Mesenchymal stem cell (in vitro differentiated cells and primary cell): ENCODE results near the gene CHML.

Experiments
- DNase-seq: peaks from one replicate; pipeline ENCODE4 v3.0.0-alpha.2; 2013
- H2AFZ ChIP-seq: one replicate; pipeline ENCODE4 v1.6.1; 2013; ENCODE audit warnings: low read depth, mild to moderate bottlenecking, control low read depth, inconsistent platforms, low read length, moderate library complexity
- H2AK5ac ChIP-seq: 2 replicates; pipeline ENCODE4 v1.6.1; 2013; ENCODE audit warnings: low read length, moderate library complexity, mild to moderate bottlenecking, inconsistent platforms; ENCODE audit not compliant: severe bottlenecking
- H2BK120ac ChIP-seq: one replicate; pipeline ENCODE4 v1.6.1; 2013; ENCODE audit warnings: low read depth, mild to moderate bottlenecking, inconsistent platforms, low read length, moderate library complexity
- H2BK12ac ChIP-seq, 2 experiments: one replicate each; pipeline ENCODE4 v1.6.1; 2013; ENCODE audit warnings: inconsistent platforms in 2 of 2, low read length in 2 of 2, mild to moderate bottlenecking in 2 of 2, moderate library complexity in 2 of 2, control low read depth in 1 of 2
- H2BK15ac ChIP-seq: one replicate; pipeline ENCODE4 v1.6.1; 2013; ENCODE audit warnings: mild to moderate bottlenecking, low read depth, inconsistent platforms; ENCODE audit not compliant: poor library complexity, severe bottlenecking
- H2BK5ac ChIP-seq: 2 replicates; pipeline ENCODE4 v1.6.1; 2013; ENCODE audit warnings: low read depth, mild to moderate bottlenecking, low read length, control low read depth, inconsistent platforms; ENCODE audit not compliant: poor library complexity, severe bottlenecking
- H3K14ac ChIP-seq, 2 experiments: one replicate each; pipeline ENCODE4 v1.6.1; 2013; ENCODE audit warnings: inconsistent platforms in 2 of 2, low read length in 2 of 2, control low read depth in 1 of 2, mild to moderate bottlenecking in 1 of 2, moderate library complexity in 1 of 2
- H3K18ac ChIP-seq, 2 experiments: one replicate each; pipeline ENCODE4 v1.6.1; 2013; ENCODE audit warnings: inconsistent platforms in 2 of 2, low read length in 2 of 2, control low read depth in 1 of 2, low read depth in 1 of 2, mild to moderate bottlenecking in 1 of 2
- H3K23ac ChIP-seq, 2 experiments: one replicate each; pipeline ENCODE4 v1.6.1; 2013; ENCODE audit warnings: inconsistent platforms in 2 of 2, low read length in 2 of 2, mild to moderate bottlenecking in 2 of 2, moderate library complexity in 2 of 2, control low read depth in 1 of 2
- H3K27ac ChIP-seq: 2 replicates; pipeline ENCODE4 v1.5.1; 2013; ENCODE audit warnings: mild to moderate bottlenecking, moderate library complexity, low read length, control low read depth, inconsistent platforms; ENCODE audit not compliant: poor library complexity, severe bottlenecking
- H3K27me3 ChIP-seq, 2 experiments: 2 replicates each; pipeline versions ENCODE4 v1.6.1 to v1.7.0; 2013; ENCODE audit warnings: low read length in 2 of 2, mild to moderate bottlenecking in 2 of 2, moderate library complexity in 2 of 2, control low read depth in 1 of 2, inconsistent platforms in 1 of 2; ENCODE audit not compliant: control insufficient read depth in 1 of 2, insufficient read depth in 1 of 2
- H3K36me3 ChIP-seq, 2 experiments: 2 replicates each; pipeline versions ENCODE4 v1.6.1 to v1.7.0; 2013; ENCODE audit warnings: low read length in 2 of 2, control low read depth in 1 of 2, inconsistent platforms in 1 of 2, low read depth in 1 of 2, mild to moderate bottlenecking in 1 of 2; ENCODE audit not compliant: insufficient read depth in 2 of 2, control insufficient read depth in 1 of 2
- H3K4ac ChIP-seq, 2 experiments: one replicate each; pipeline ENCODE4 v1.6.1; 2013; ENCODE audit warnings: inconsistent platforms in 2 of 2, low read length in 2 of 2, mild to moderate bottlenecking in 2 of 2, moderate library complexity in 2 of 2, control low read depth in 1 of 2, low read depth in 1 of 2
- H3K4me1 ChIP-seq: 2 replicates; pipeline ENCODE4 v1.6.1; 2013; ENCODE audit warnings: low read depth, low read length, control low read depth; ENCODE audit not compliant: control insufficient read depth, insufficient read depth
- H3K4me2 ChIP-seq: 2 replicates; pipeline ENCODE4 v1.6.1; 2013; ENCODE audit warnings: low read length, mild to moderate bottlenecking, inconsistent platforms; ENCODE audit not compliant: poor library complexity, severe bottlenecking
- H3K4me3 ChIP-seq, 2 experiments: 2 replicates each; pipeline versions ENCODE4 v1.5.1 to v1.7.0; 2013; ENCODE audit warnings: low read length in 2 of 2, mild to moderate bottlenecking in 2 of 2, control low read depth in 1 of 2, low read depth in 1 of 2; ENCODE audit not compliant: insufficient read depth in 1 of 2
- H3K79me1 ChIP-seq: replicated peaks from 2 replicates; pipeline ENCODE4 v1.6.1; 2013; ENCODE audit warnings: mild to moderate bottlenecking, control low read depth, low read length, inconsistent platforms; ENCODE audit not compliant: poor library complexity, severe bottlenecking
- H3K9ac ChIP-seq: 2 replicates; pipeline ENCODE4 v1.7.0; 2013; ENCODE audit warnings: mild to moderate bottlenecking, low read length, moderate library complexity
- H3K9me3 ChIP-seq: 2 replicates; pipeline ENCODE4 v1.7.0; 2013; ENCODE audit warnings: mild to moderate bottlenecking, low read length; ENCODE audit not compliant: control insufficient read depth
- H4K8ac ChIP-seq: one replicate; pipeline ENCODE4 v1.6.1; 2013; ENCODE audit warnings: inconsistent platforms, mild to moderate bottlenecking, low read length, moderate library complexity
- H4K91ac ChIP-seq: one replicate; pipeline ENCODE4 v1.6.1; 2013; ENCODE audit warnings: mild to moderate bottlenecking, low read length, inconsistent platforms
- WGBS: methylation state at CpG from one replicate; pipeline ENCODE4 v1.1.7; 2013; ENCODE audit warnings: mixed read lengths; 5-methylcytosine and 5-hydroxymethylcytosine counted together

CHML gene

DNA sequence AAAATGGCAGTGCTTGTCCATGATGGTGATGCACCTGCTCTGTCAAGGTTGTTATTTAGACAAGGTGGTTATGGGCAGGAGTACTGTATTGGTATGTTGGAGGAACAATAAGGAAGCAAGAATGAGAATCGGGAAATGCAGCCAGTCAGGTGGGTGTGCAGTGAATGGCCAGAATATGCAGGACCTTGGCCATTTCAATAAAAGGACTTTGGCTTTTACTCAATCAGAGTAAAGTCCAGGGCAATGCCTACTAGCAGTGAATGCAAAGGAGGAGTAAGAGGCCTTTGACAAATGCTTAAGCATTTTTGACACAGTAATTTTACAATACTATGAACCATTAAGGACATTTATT lies 2.4 kb upstream of the CHML start:
- H2BK5ac ChIP-seq = no peak overlapping the region

DNA sequence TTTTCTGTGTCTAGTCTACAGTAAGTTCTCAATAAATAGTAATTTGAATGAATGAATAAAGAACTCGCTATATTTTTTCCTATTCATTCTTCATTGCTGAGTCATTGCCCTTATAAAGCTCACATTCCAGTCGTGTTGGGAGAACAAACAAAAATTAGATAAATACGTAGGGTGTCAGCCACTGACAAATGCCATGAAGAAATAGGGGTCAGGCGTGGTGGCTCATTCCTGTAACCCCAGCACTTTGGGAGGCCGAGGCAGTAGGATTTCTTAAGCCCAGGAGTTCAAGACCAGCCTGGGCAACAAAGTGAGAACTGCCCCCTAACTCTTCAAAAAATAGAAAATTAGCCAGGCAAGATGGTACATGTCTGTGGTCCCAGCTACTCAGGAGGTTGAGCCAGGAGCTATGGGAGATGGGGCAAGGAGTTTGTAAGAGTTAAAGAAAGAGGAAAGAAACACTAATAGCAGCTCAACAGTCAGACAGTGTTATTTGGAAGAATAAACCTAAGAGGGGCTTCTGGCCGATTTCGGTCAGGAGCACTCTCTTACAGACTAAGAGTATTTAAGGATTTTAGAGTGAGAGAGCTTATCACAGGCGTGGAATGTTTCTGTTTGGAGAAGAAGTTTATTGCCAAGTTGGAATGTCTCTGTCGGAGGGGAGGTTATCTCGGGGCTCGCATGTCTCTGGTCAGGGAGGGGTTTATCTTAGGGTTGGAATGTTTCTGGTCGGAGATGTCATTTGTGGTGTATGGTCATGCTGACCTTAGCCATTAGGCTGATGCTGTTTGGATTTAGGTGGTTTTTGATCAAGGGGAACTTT lies 1.8 kb upstream of the CHML start:
- Histone ChIP-seq H2BK12ac (no peak overlapping the region), H2BK15ac (no peak overlapping the region)
- 43% methylated on average over 11 of the region's 12 CpGs for WGBS

More for the DNA sequence above, 2.4 kb upstream of the CHML start:
- Histone ChIP-seq H3K4me2 (no peak overlapping the region), H2BK120ac (no peak overlapping the region), H3K27me3 (no peaks in the 10 kb centered on the region), H4K8ac (no peak overlapping the region), H3K23ac (no peak overlapping the region), H2AK5ac (no peak overlapping the region), H4K91ac (no peak overlapping the region), H3K18ac (no peak overlapping the region), H3K14ac (no peak overlapping the region), H3K27ac (no peak overlapping the region), H3K4me1 (peaks cover 2% of the 10 kb centered on the region), H2BK15ac (no peak overlapping the region), H2BK12ac (no peak overlapping the region), H3K4ac (no peak overlapping the region), H2AFZ (no peak overlapping the region), H3K9me3 (no peaks in the 10 kb centered on the region), H3K9ac (no peak overlapping the region), H3K36me3 (no peaks in the 10 kb centered on the region), H3K4me3 (no peak overlapping the region), H3K79me1 (no peaks in the 10 kb centered on the region)
- no peak for DNase-seq
- WGBS = 95% methylated on average over 1 of the region's 1 CpG

DNA sequence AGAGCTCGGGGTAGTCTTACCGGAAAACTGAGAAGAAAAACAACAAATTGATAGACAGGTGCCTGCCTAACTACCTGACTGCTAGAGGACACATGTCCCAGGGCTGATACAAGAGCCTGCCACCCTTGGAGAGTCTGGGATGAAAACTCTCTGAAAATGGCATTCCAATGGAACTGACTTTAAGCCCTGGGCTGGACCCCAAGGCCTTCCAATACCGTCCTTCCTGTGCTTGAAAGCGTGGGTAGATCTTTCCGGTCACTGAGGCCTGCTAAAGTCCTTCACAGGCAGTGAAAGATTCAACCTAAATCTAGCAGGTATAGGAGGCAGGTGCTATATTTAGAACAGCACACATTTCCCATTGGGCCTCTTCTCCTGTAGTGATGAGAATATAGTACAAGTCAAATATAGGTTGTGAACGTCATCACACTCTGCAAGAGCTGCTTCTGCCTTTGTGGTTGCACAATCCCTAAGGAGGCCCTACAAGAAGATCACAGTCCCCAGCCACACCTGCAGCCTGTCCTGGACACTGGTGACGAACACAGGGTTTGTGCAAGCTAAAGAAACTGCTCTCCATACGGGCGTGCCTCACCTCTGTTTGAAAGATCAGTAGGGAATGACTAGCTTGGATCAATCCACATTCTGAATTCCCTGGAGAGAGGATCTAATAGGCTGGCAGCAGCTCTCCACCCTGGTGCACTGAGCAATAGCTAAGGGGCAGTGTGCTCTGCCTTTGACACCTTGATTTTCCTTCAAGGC lies 876 bp upstream of the CHML start:
- Histone ChIP-seq H4K91ac (no peak overlapping the region), H3K4me2 (no peak overlapping the region), H2BK15ac (no peak overlapping the region), H4K8ac (peak overlapping the region; percentile 19), H3K14ac (no peak overlapping the region), H2BK120ac (no peak overlapping the region), H2AK5ac (peak overlapping the region; percentile 44), H3K9me3 (no peaks in the 10 kb centered on the region), H3K27me3 (no peaks in the 10 kb centered on the region), H3K4me3 (peak overlapping the region in 1 of 2 experiments; percentile 78), H2BK12ac (peak overlapping the region in 1 of 2 experiments; percentile 57), H2AFZ (no peak overlapping the region), H3K27ac (peak overlapping the region; percentile 49), H2BK5ac (no peak overlapping the region), H3K4ac (no peak overlapping the region), H3K23ac (no peak overlapping the region), H3K4me1 (peaks cover 3% of the 10 kb centered on the region), H3K9ac (peak overlapping the region; percentile 55), H3K18ac (no peak overlapping the region), H3K36me3 (no peaks in the 10 kb centered on the region), H3K79me1 (no peaks in the 10 kb centered on the region)
- peak; percentile 58 for DNase-seq
- 99% methylated on average over 9 of the region's 9 CpGs for WGBS

More for the DNA sequence above, 1.8 kb upstream of the CHML start:
- no peaks in the 10 kb centered on the region for H3K9me3 ChIP-seq
- no peak overlapping the region for H2BK120ac ChIP-seq
- peak overlapping the region; percentile 83 for H3K27ac ChIP-seq
- H3K14ac ChIP-seq = no peak overlapping the region
- H3K4me3 ChIP-seq = no peak overlapping the region
- H2AFZ ChIP-seq = no peak overlapping the region
- no peak overlapping the region for H3K9ac ChIP-seq
- H3K79me1 ChIP-seq = no peaks in the 10 kb centered on the region
- H3K23ac ChIP-seq = no peak overlapping the region
- H4K91ac ChIP-seq = no peak overlapping the region
- no peak overlapping the region for H4K8ac ChIP-seq
- peak overlapping the region in 1 of 2 experiments; percentile 6 for H3K4ac ChIP-seq
- H3K27me3 ChIP-seq = no peaks in the 10 kb centered on the region
- H3K4me2 ChIP-seq = no peak overlapping the region
- H2BK5ac ChIP-seq = no peak overlapping the region
- H2AK5ac ChIP-seq = peak overlapping the region; percentile 38
- no peaks in the 10 kb centered on the region for H3K36me3 ChIP-seq
- peaks cover 2% of the 10 kb centered on the region for H3K4me1 ChIP-seq
- no peak overlapping the region for H3K18ac ChIP-seq
- DNase-seq = peak; percentile 82

GRCh38 chr1:241639623-241640148 lies 483 bp downstream of the CHML start:
- Histone ChIP-seq H4K8ac (peak overlapping the region; percentile 91), H3K9ac (peak overlapping the region; percentile 88), H3K4me1 (peaks cover 3% of the 10 kb centered on the region), H3K4me3 (peak overlapping the region; percentile 80 to 99), H3K27ac (peak overlapping the region; percentile 65), H2BK5ac (peak overlapping the region; percentile 47), H2BK120ac (peak overlapping the region; percentile 69), H3K14ac (peak overlapping the region in 1 of 2 experiments; percentile 97), H3K9me3 (no peaks in the 10 kb centered on the region), H2BK15ac (peak overlapping the region; percentile 19), H2BK12ac (peak overlapping the region in 1 of 2 experiments; percentile 76), H3K79me1 (peaks cover 6% of the 10 kb centered on the region), H3K4ac (peak overlapping the region in 1 of 2 experiments; percentile 86), H3K23ac (peak overlapping the region in 1 of 2 experiments; percentile 98), H2AK5ac (no peak overlapping the region), H4K91ac (peak overlapping the region; percentile 31), H3K4me2 (peak overlapping the region; percentile 58), H3K36me3 (peaks cover 0 to 10% of the 10 kb centered on the region in 2 experiments), H3K27me3 (no peaks in the 10 kb centered on the region), H3K18ac (peak overlapping the region; percentile 35 to 96), H2AFZ (peak overlapping the region; percentile 93)
- 2% methylated on average over 21 of the region's 42 CpGs for WGBS
- peak; percentile 60 for DNase-seq
